IPS-18a (cell line): ENCODE measurements around the gene DNASE1.

Experiments used
- H3K27ac ChIP-seq: one replicate; pipeline ENCODE4 v1.5.1; 2013; ENCODE audit warnings: low read length
- H3K27me3 ChIP-seq: one replicate; pipeline ENCODE4 v1.6.1; 2013; ENCODE audit warnings: mild to moderate bottlenecking, low read length; ENCODE audit not compliant: control insufficient read depth, insufficient read depth
- H3K36me3 ChIP-seq: one replicate; pipeline ENCODE4 v1.6.1; 2013; ENCODE audit warnings: low read depth, low read length; ENCODE audit not compliant: control insufficient read depth
- H3K4me1 ChIP-seq: one replicate; pipeline ENCODE4 v1.6.1; 2013; ENCODE audit warnings: low read depth, low read length; ENCODE audit not compliant: control insufficient read depth
- H3K4me3 ChIP-seq: one replicate; pipeline ENCODE4 v1.5.1; 2013; ENCODE audit warnings: low read length
- H3K9ac ChIP-seq: one replicate; pipeline ENCODE4 v1.6.1; 2013; ENCODE audit warnings: mild to moderate bottlenecking, low read length, moderate library complexity
- H3K9me3 ChIP-seq: one replicate; pipeline ENCODE4 v1.6.1; 2013; ENCODE audit warnings: low read depth, low read length; ENCODE audit not compliant: control insufficient read depth

The DNASE1 gene

GRCh38 chr16:3618769-3619141 lies 35.7 kb upstream of the DNASE1 start:
- Histone ChIP-seq H3K4me1 (no peaks in the 10 kb centered on the region), H3K27me3 (no peaks in the 10 kb centered on the region), H3K27ac (no peak overlapping the region), H3K4me3 (no peak overlapping the region), H3K36me3 (no peaks in the 10 kb centered on the region), H3K9ac (no peak overlapping the region), H3K9me3 (no peaks in the 10 kb centered on the region)

GRCh38 chr16:3623642-3624041 lies 30.8 kb upstream of the DNASE1 start:
- no peaks in the 10 kb centered on the region for H3K27me3 ChIP-seq
- no peaks in the 10 kb centered on the region for H3K9me3 ChIP-seq
- no peak overlapping the region for H3K4me3 ChIP-seq
- H3K4me1 ChIP-seq: peaks cover 7% of the 10 kb centered on the region
- H3K27ac ChIP-seq: no peak overlapping the region
- H3K36me3 ChIP-seq: no peaks in the 10 kb centered on the region
- no peak overlapping the region for H3K9ac ChIP-seq

- Histone ChIP-seq H3K4me3 (no peak overlapping the region), H3K9ac (no peak overlapping the region), H3K27ac (no peak overlapping the region), H3K27me3 (no peaks in the 10 kb centered on the region), H3K9me3 (no peaks in the 10 kb centered on the region), H3K4me1 (peaks cover 7% of the 10 kb centered on the region), H3K36me3 (no peaks in the 10 kb centered on the region)
These were observed 29.2 kb upstream of the DNASE1 start for GRCh38 chr16:3625331-3625730.

GRCh38 chr16:3625911-3626732 lies 28.4 kb upstream of the DNASE1 start:
- H3K27ac ChIP-seq: no peak overlapping the region
- no peaks in the 10 kb centered on the region for H3K36me3 ChIP-seq
- H3K27me3 ChIP-seq: no peaks in the 10 kb centered on the region
- H3K4me3 ChIP-seq: no peak overlapping the region
- H3K9ac ChIP-seq: no peak overlapping the region
- H3K9me3 ChIP-seq: no peaks in the 10 kb centered on the region
- peaks cover 7% of the 10 kb centered on the region for H3K4me1 ChIP-seq

GRCh38 chr16:3637371-3637923 lies 17.0 kb upstream of the DNASE1 start:
- no peaks in the 10 kb centered on the region for H3K36me3 ChIP-seq
- peaks cover 10% of the 10 kb centered on the region for H3K4me1 ChIP-seq
- peak overlapping the region; percentile 51 for H3K27ac ChIP-seq
- H3K9ac ChIP-seq: peak overlapping the region; percentile 36
- no peak overlapping the region for H3K4me3 ChIP-seq
- H3K9me3 ChIP-seq: no peaks in the 10 kb centered on the region
- no peaks in the 10 kb centered on the region for H3K27me3 ChIP-seq

- H3K9ac ChIP-seq: no peak overlapping the region
- no peaks in the 10 kb centered on the region for H3K27me3 ChIP-seq
- H3K27ac ChIP-seq: no peak overlapping the region
- peaks cover 10% of the 10 kb centered on the region for H3K4me1 ChIP-seq
- H3K9me3 ChIP-seq: no peaks in the 10 kb centered on the region
- H3K36me3 ChIP-seq: no peaks in the 10 kb centered on the region
- no peak overlapping the region for H3K4me3 ChIP-seq
These were observed 15.4 kb upstream of the DNASE1 start for GRCh38 chr16:3638916-3639644.

GRCh38 chr16:3640207-3640606 lies 14.3 kb upstream of the DNASE1 start:
- peaks cover 16% of the 10 kb centered on the region for H3K4me1 ChIP-seq
- H3K27me3 ChIP-seq: no peaks in the 10 kb centered on the region
- no peak overlapping the region for H3K9ac ChIP-seq
- no peak overlapping the region for H3K4me3 ChIP-seq
- no peaks in the 10 kb centered on the region for H3K36me3 ChIP-seq
- no peak overlapping the region for H3K27ac ChIP-seq
- no peaks in the 10 kb centered on the region for H3K9me3 ChIP-seq

GRCh38 chr16:3640632-3641501 lies 13.6 kb upstream of the DNASE1 start:
- H3K27ac ChIP-seq: no peak overlapping the region
- no peak overlapping the region for H3K9ac ChIP-seq
- no peaks in the 10 kb centered on the region for H3K27me3 ChIP-seq
- peaks cover 23% of the 10 kb centered on the region for H3K4me1 ChIP-seq
- no peaks in the 10 kb centered on the region for H3K9me3 ChIP-seq
- H3K36me3 ChIP-seq: no peaks in the 10 kb centered on the region
- H3K4me3 ChIP-seq: no peak overlapping the region

- no peak overlapping the region for H3K27ac ChIP-seq
- H3K9me3 ChIP-seq: no peaks in the 10 kb centered on the region
- H3K9ac ChIP-seq: no peak overlapping the region
- no peaks in the 10 kb centered on the region for H3K27me3 ChIP-seq
- H3K4me1 ChIP-seq: peaks cover 33% of the 10 kb centered on the region
- H3K4me3 ChIP-seq: no peak overlapping the region
- no peaks in the 10 kb centered on the region for H3K36me3 ChIP-seq
These were observed 12.6 kb upstream of the DNASE1 start for GRCh38 chr16:3641801-3642396.

GRCh38 chr16:3642397-3643094 lies 11.9 kb upstream of the DNASE1 start:
- no peaks in the 10 kb centered on the region for H3K36me3 ChIP-seq
- H3K4me3 ChIP-seq: no peak overlapping the region

More at GRCh38 chr16:3642397-3643094, 11.9 kb upstream of the DNASE1 start:
- peaks cover 29% of the 10 kb centered on the region for H3K4me1 ChIP-seq
- no peak overlapping the region for H3K9ac ChIP-seq
- no peaks in the 10 kb centered on the region for H3K27me3 ChIP-seq
- H3K27ac ChIP-seq: no peak overlapping the region
- no peaks in the 10 kb centered on the region for H3K9me3 ChIP-seq
